Gastroesophageal sphincter (tissue), 4 donors: ENCODE data around the gene BRINP3. TPM values are rescaled to one million over a fixed set of nuclear protein-coding genes. Genes with fewer than 3 reads are reported as not detected.

Experiments
- ATAC-seq: fragments of 150-250 bp; one replicate; pipeline ENCODE4 v1.9.1; 2016; ENCODE audit warnings: mild to moderate bottlenecking, moderate library complexity
- H3K27ac ChIP-seq, 4 donors: fragments of 200-600 bp; sonication (generic) in 3 of 4; 1 replicate in 3 of 4; 2 replicates in 1 of 4; pipeline ENCODE4 v1.5.1; 2016 to 2019
- H3K27me3 ChIP-seq: fragments of 200-600 bp; sonication (generic); one replicate; pipeline ENCODE4 v1.5.1; 2019
- H3K36me3 ChIP-seq, 2 donors: fragments of 200-600 bp; sonication (generic); one replicate each; pipeline ENCODE4 v1.5.1; 2019; ENCODE audit warnings: control low read depth in 1 of 2
- H3K4me1 ChIP-seq, 3 donors: fragments of 200-600 bp; sonication (generic); 1 replicate in 2 of 3; 2 replicates in 1 of 3; pipeline ENCODE4 v1.5.1; 2016 to 2019; ENCODE audit warnings: control low read depth in 2 of 3
- H3K4me3 ChIP-seq, 2 donors: fragments of 200-600 bp; sonication (generic); one replicate each; pipeline ENCODE4 v1.5.1; 2019; ENCODE audit warnings: mild to moderate bottlenecking in 1 of 2, moderate library complexity in 1 of 2
- H3K9me3 ChIP-seq, 3 donors: fragments of 200-600 bp; sonication (generic); one replicate each; pipeline ENCODE4 v1.5.1; 2017 to 2019; ENCODE audit warnings: control low read depth in 2 of 3
- CTCF ChIP-seq, 4 experiments: fragments of 200-600 bp in 2 of 4; fragments of 450-650 bp in 2 of 4; sonication (generic) in 1 of 4; IDR thresholded peaks; one replicate each; pipeline ENCODE4 v1.5.1; 2017 to 2019; ENCODE audit warnings: antibody characterized with exemption in 4 of 4, mild to moderate bottlenecking in 2 of 4, moderate library complexity in 2 of 4
- EP300 ChIP-seq: sonication (generic); formaldehyde crosslinking; IDR thresholded peaks from one replicate; pipeline ENCODE4 v1.6.1; 2017; ENCODE audit warnings: antibody characterized with exemption, mild to moderate bottlenecking
- POLR2A ChIP-seq, 2 donors: fragments of 450-650 bp; IDR thresholded peaks; one replicate each; pipeline ENCODE4 v1.6.1; 2017; ENCODE audit warnings: antibody characterized with exemption in 2 of 2, mild to moderate bottlenecking in 2 of 2, moderate library complexity in 1 of 2
- POLR2AphosphoS5 ChIP-seq: sonication (generic); formaldehyde crosslinking; IDR thresholded peaks from one replicate; pipeline ENCODE4 v1.6.1; 2017; ENCODE audit warnings: antibody characterized with exemption
- WGBS, 2 donors: methylation state at CpG; one replicate each; pipeline ENCODE4 v1.1.5; 2018; ENCODE audit warnings: low coverage in 1 of 2; 5-methylcytosine and 5-hydroxymethylcytosine counted together
- total RNA-seq, 4 donors: library from RNA; depleted of rRNA; stranded (reverse); fragments of >200 nt; gene quantifications; one replicate each; pipeline ENCODE4 v1.1.0, GENCODE V29; 2016

The BRINP3 gene
- total RNA-seq, 4 donors from 2014 or later = 6.7 to 24.7 (median 12.0) TPM

GRCh38 chr1:190413142-190413541, 64.5 kb downstream of the BRINP3 start:
- Histone ChIP-seq H3K4me3 (no peak overlapping the region), H3K4me1 (no peaks in the 10 kb centered on the region), H3K27ac (no peak overlapping the region), H3K9me3 (no peaks in the 10 kb centered on the region), H3K36me3 (no peaks in the 10 kb centered on the region), H3K27me3 (no peaks in the 10 kb centered on the region)
- TF ChIP-seq EP300 (no peak), POLR2AphosphoS5 (no peak), POLR2A (IDR thresholded peaks at IDR 0.05) (no peak), CTCF (IDR thresholded peaks at IDR 0.05) (no peak)
- WGBS, 2 donors = 86 to 88% methylated on average over 3 of the region's 3 CpGs
- no peak for ATAC-seq

- Histone ChIP-seq H3K4me3 (no peak overlapping the region), H3K36me3 (no peaks in the 10 kb centered on the region), H3K4me1 (no peaks in the 10 kb centered on the region), H3K27me3 (no peaks in the 10 kb centered on the region), H3K9me3 (peaks cover 0 to 8% (median 0%) of the 10 kb centered on the region in 3 donors), H3K27ac (no peak overlapping the region)
- ATAC-seq = no peak
- WGBS, 2 donors = 56 to 63% methylated on average over 3 of the region's 3 CpGs
- no peak for TF ChIP-seq CTCF (IDR thresholded peaks at IDR 0.05)
These were observed 74.3 kb downstream of the BRINP3 start for GRCh38 chr1:190403402-190403801.

GRCh38 chr1:190399233-190399632, 78.4 kb downstream of the BRINP3 start:
- H3K9me3 ChIP-seq = peaks cover 0 to 8% (median 0%) of the 10 kb centered on the region in 3 donors
- TF ChIP-seq POLR2A (IDR thresholded peaks at IDR 0.05) (no peak), POLR2AphosphoS5 (no peak), CTCF (IDR thresholded peaks at IDR 0.05) (no peak), EP300 (no peak)
- H3K27me3 ChIP-seq = no peaks in the 10 kb centered on the region
- no peak overlapping the region for H3K27ac ChIP-seq
- no peaks in the 10 kb centered on the region for H3K4me1 ChIP-seq
- H3K36me3 ChIP-seq = no peaks in the 10 kb centered on the region
- ATAC-seq = no peak
- H3K4me3 ChIP-seq = no peak overlapping the region
- WGBS, 2 donors = 68 to 78% methylated on average over 3 of the region's 3 CpGs

- H3K9me3 ChIP-seq = no peaks in the 10 kb centered on the region
- H3K27me3 ChIP-seq = no peaks in the 10 kb centered on the region
- H3K27ac ChIP-seq = no peak overlapping the region
- no peaks in the 10 kb centered on the region for H3K4me1 ChIP-seq
- 78 to 93% methylated on average over 4 to 6 of the region's 6 CpGs for WGBS, 2 donors
- H3K4me3 ChIP-seq = no peak overlapping the region
- ATAC-seq = no peak
- TF ChIP-seq POLR2AphosphoS5 (no peak), EP300 (no peak), POLR2A (IDR thresholded peaks at IDR 0.05) (no peak), CTCF (IDR thresholded peaks at IDR 0.05) (no peak)
- H3K36me3 ChIP-seq = no peaks in the 10 kb centered on the region
These were observed 86.1 kb downstream of the BRINP3 start for GRCh38 chr1:190391582-190391981.

GRCh38 chr1:190377991-190378390, 99.7 kb downstream of the BRINP3 start:
- no peak overlapping the region for H3K4me3 ChIP-seq
- H3K9me3 ChIP-seq = no peaks in the 10 kb centered on the region
- no peak overlapping the region for H3K27ac ChIP-seq
- no peaks in the 10 kb centered on the region for H3K27me3 ChIP-seq
- WGBS, 2 donors = 61 to 68% methylated on average over 2 of the region's 2 CpGs
- no peak for ATAC-seq
- H3K4me1 ChIP-seq = no peaks in the 10 kb centered on the region
- H3K36me3 ChIP-seq = no peaks in the 10 kb centered on the region
- no peak for TF ChIP-seq POLR2AphosphoS5
- TF ChIP-seq CTCF (IDR thresholded peaks at IDR 0.05) = no peak
- TF ChIP-seq POLR2A (IDR thresholded peaks at IDR 0.05) = no peak
- TF ChIP-seq EP300 = no peak
